Progenitor cell of endocrine pancreas (in vitro differentiated cells): ENCODE results near the gene PRDM1. TPM values are rescaled to one million over a fixed set of nuclear protein-coding genes. Genes with fewer than 3 reads are reported as not detected.

Experiments used
- DNase-seq: peaks from one replicate; pipeline ENCODE4 v3.0.0; 2021; ENCODE audit warnings: low spot score; ENCODE audit not compliant: unreplicated experiment
- H3K27ac Mint-ChIP-seq: 2 replicates; pipeline ENCODE4 v1.8.0; 2021; ENCODE audit warnings: mild to moderate bottlenecking, moderate library complexity, mixed read lengths
- H3K27me3 Mint-ChIP-seq: 2 replicates; pipeline ENCODE4 v1.8.0; 2021; ENCODE audit warnings: mixed read lengths
- H3K36me3 Mint-ChIP-seq: 2 replicates; pipeline ENCODE4 v1.8.0; 2022; ENCODE audit warnings: mixed read lengths; ENCODE audit not compliant: insufficient read depth
- H3K4me1 Mint-ChIP-seq: 2 replicates; pipeline ENCODE4 v1.8.0; 2021; ENCODE audit warnings: low read depth, mixed read lengths
- H3K4me3 Mint-ChIP-seq: 2 replicates; pipeline ENCODE4 v1.8.0; 2021; ENCODE audit warnings: low read depth, mild to moderate bottlenecking, moderate library complexity, mixed read lengths
- H3K9me3 Mint-ChIP-seq: 2 replicates; pipeline ENCODE4 v1.8.0; 2021; ENCODE audit warnings: low read depth, mixed read lengths
- CTCF ChIP-seq: fragments of 200-600 bp; sonication (generic); IDR thresholded peaks from one replicate; pipeline ENCODE4 v1.5.0; 2021; ENCODE audit warnings: antibody characterized with exemption, mild to moderate bottlenecking; ENCODE audit not compliant: unreplicated experiment
- total RNA-seq: library from RNA; stranded (reverse); gene quantifications from 2 replicates; pipeline ENCODE4 v1.2.1, GENCODE V29; 2021

Gene PRDM1
- total RNA-seq, 1 donor from 2014 or later, result 4.3 TPM

GRCh38 chr6:106082735-106083398 is 3.3 kb upstream of the PRDM1 start:
- H3K27ac Mint-ChIP-seq, result no peak overlapping the region
- H3K36me3 Mint-ChIP-seq, result no peaks in the 10 kb centered on the region
- H3K27me3 Mint-ChIP-seq, result peaks cover 24% of the 10 kb centered on the region
- no peak overlapping the region for H3K4me3 Mint-ChIP-seq
- H3K9me3 Mint-ChIP-seq, result no peaks in the 10 kb centered on the region
- no peak for DNase-seq
- no peak for TF ChIP-seq CTCF
- peaks cover 57% of the 10 kb centered on the region for H3K4me1 Mint-ChIP-seq

GRCh38 chr6:106083618-106084017 is 2.5 kb upstream of the PRDM1 start:
- DNase-seq, result no peak
- Mint-ChIP-seq H3K36me3 (no peaks in the 10 kb centered on the region), H3K27ac (no peak overlapping the region), H3K4me1 (peaks cover 52% of the 10 kb centered on the region), H3K27me3 (peaks cover 27% of the 10 kb centered on the region), H3K4me3 (no peak overlapping the region), H3K9me3 (no peaks in the 10 kb centered on the region)
- no peak for TF ChIP-seq CTCF

GRCh38 chr6:106084106-106084988 is 1.8 kb upstream of the PRDM1 start:
- peak; percentile 33 for DNase-seq
- Mint-ChIP-seq H3K27me3 (peaks cover 29% of the 10 kb centered on the region), H3K9me3 (no peaks in the 10 kb centered on the region), H3K27ac (peak overlapping the region; percentile 67), H3K36me3 (no peaks in the 10 kb centered on the region), H3K4me3 (peak overlapping the region; percentile 51), H3K4me1 (peaks cover 52% of the 10 kb centered on the region)
- TF ChIP-seq CTCF, result peak; percentile 79

- no peak for TF ChIP-seq CTCF
- Mint-ChIP-seq H3K4me1 (peaks cover 46% of the 10 kb centered on the region), H3K36me3 (no peaks in the 10 kb centered on the region), H3K4me3 (peak overlapping the region; percentile 82), H3K27ac (peak overlapping the region; percentile 91), H3K27me3 (peaks cover 29% of the 10 kb centered on the region), H3K9me3 (no peaks in the 10 kb centered on the region)
- no peak for DNase-seq
Measured at GRCh38 chr6:106084989-106085691, 996 bp upstream of the PRDM1 start.

GRCh38 chr6:106085692-106085983 is 498 bp upstream of the PRDM1 start:
- peaks cover 43% of the 10 kb centered on the region for H3K4me1 Mint-ChIP-seq
- no peaks in the 10 kb centered on the region for H3K9me3 Mint-ChIP-seq
- TF ChIP-seq CTCF, result no peak
- H3K27ac Mint-ChIP-seq, result peak overlapping the region; percentile 91
- no peaks in the 10 kb centered on the region for H3K36me3 Mint-ChIP-seq
- H3K27me3 Mint-ChIP-seq, result peaks cover 26% of the 10 kb centered on the region
- no peak for DNase-seq
- peak overlapping the region; percentile 82 for H3K4me3 Mint-ChIP-seq
